Lower leg skin (tissue), 4 donors: ENCODE results near the gene TRMU. TPM values are rescaled to one million over a fixed set of nuclear protein-coding genes. Genes with fewer than 3 reads are reported as not detected.

Experiments
- DNase-seq, 2 donors: peaks; one replicate each; pipeline ENCODE4 v3.0.0-alpha.2; 2019; ENCODE audit warnings: low spot score in 2 of 2
- H3K4me3 ChIP-seq: fragments of 200-600 bp; sonication (generic); 2 replicates; pipeline ENCODE4 v1.5.1; 2017; ENCODE audit warnings: mild to moderate bottlenecking, low read depth; ENCODE audit not compliant: poor library complexity, severe bottlenecking
- POLR2A ChIP-seq, 2 donors: fragments of 450-650 bp; IDR thresholded peaks; one replicate each; pipeline ENCODE4 v1.6.1; 2016 to 2017; ENCODE audit warnings: antibody characterized with exemption in 2 of 2, mild to moderate bottlenecking in 1 of 2, moderate library complexity in 1 of 2
- WGBS, 2 donors: methylation state at CpG; one replicate each; pipeline ENCODE4 v1.1.5; 2018; 5-methylcytosine and 5-hydroxymethylcytosine counted together
- intact Hi-C: fragments of 100-400 bp; cut with DNase I; formaldehyde crosslinking; loops from one replicate; pipeline ENCODE4 v1.15.0; 2023; ENCODE audit warnings: low total_unique reads
- total RNA-seq, 4 donors: library from RNA; depleted of rRNA; stranded (reverse); fragments of >200 nt; gene quantifications; one replicate each; pipeline ENCODE4 v1.1.0, GENCODE V29; 2016
- TF ChIP-seq, protein P1 (sequence below), 3 donors: fragments of 450-650 bp; IDR thresholded peaks; one replicate each; pipeline ENCODE4 v1.5.1; 2016; ENCODE audit warnings: antibody characterized with exemption in 3 of 3, mild to moderate bottlenecking in 3 of 3, moderate library complexity in 2 of 3

Gene TRMU
- total RNA-seq, 4 donors from 2014 or later: 26.8 to 43.5 (median 32.7) TPM

DNA sequence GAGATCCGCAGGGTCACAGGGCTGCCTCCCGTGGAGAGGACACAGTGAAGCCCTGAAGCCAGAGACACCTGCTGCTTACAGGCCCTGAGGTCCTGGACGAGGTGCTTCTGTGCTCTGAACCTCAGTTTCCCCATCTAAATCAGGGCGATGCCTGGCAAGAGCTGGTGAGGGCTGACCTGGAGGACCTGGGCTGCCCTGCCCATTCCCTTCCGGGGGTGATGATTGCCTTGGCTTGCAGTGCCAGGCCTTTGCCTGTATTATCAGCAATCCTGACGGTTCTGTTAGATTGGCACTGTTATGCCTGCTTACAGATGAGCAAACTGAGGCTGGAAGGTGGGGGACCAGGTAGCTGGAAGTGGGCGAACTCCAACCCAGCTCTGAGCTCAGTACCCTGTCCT is 46.7 kb upstream of the TRMU start:
- 72 to 84% methylated on average over 5 to 7 of the region's 7 CpGs for WGBS, 2 donors
- H3K4me3 ChIP-seq: no peak overlapping the region
- intact Hi-C loops: no loop called here
- TF ChIP-seq, protein P1, sequence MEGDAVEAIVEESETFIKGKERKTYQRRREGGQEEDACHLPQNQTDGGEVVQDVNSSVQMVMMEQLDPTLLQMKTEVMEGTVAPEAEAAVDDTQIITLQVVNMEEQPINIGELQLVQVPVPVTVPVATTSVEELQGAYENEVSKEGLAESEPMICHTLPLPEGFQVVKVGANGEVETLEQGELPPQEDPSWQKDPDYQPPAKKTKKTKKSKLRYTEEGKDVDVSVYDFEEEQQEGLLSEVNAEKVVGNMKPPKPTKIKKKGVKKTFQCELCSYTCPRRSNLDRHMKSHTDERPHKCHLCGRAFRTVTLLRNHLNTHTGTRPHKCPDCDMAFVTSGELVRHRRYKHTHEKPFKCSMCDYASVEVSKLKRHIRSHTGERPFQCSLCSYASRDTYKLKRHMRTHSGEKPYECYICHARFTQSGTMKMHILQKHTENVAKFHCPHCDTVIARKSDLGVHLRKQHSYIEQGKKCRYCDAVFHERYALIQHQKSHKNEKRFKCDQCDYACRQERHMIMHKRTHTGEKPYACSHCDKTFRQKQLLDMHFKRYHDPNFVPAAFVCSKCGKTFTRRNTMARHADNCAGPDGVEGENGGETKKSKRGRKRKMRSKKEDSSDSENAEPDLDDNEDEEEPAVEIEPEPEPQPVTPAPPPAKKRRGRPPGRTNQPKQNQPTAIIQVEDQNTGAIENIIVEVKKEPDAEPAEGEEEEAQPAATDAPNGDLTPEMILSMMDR (IDR thresholded peaks at IDR 0.05): no peak
- no peak for TF ChIP-seq POLR2A (IDR thresholded peaks at IDR 0.05)
- peak in 1 of 2 donors; percentile 80 for DNase-seq

DNA sequence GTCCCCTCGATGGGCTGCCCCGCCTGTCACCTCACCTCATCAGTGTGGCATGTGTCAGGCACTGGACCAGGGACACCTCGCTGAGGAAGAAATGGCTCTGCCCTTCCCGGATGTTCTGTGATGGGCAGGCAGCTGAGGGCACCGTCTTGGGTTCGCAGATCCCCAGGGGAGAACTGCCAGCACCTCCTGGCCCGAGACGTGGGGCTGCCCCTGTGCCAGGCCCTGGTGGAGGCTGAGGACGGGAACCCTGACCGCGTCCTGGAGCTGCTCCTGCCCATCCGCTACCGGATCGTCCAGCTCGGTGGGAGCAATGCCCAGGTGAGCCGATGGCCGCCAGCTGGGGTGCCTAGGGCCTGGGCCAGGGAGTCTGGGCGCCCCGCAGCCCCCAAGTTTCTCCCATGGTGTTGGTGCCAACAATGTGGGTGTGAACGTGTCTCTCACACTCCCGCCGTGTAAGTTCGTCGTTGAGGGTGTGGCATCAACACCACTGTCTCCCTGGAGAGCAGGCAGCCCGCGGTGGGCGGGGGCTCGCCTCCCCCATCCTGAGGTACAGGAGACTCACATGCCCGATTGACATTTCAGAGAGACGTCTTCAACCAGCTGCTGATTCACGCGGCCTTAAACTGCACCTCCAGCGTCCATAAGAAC is 46.1 kb upstream of the TRMU start:
- TF ChIP-seq, protein P1 (IDR thresholded peaks at IDR 0.05): no peak
- no peak for TF ChIP-seq POLR2A (IDR thresholded peaks at IDR 0.05)
- intact Hi-C loops: no loop called here
- peak in 1 of 2 donors; percentile 86 for DNase-seq
- H3K4me3 ChIP-seq: no peak overlapping the region
- 61 to 74% methylated on average over 27 to 31 of the region's 33 CpGs for WGBS, 2 donors

DNA sequence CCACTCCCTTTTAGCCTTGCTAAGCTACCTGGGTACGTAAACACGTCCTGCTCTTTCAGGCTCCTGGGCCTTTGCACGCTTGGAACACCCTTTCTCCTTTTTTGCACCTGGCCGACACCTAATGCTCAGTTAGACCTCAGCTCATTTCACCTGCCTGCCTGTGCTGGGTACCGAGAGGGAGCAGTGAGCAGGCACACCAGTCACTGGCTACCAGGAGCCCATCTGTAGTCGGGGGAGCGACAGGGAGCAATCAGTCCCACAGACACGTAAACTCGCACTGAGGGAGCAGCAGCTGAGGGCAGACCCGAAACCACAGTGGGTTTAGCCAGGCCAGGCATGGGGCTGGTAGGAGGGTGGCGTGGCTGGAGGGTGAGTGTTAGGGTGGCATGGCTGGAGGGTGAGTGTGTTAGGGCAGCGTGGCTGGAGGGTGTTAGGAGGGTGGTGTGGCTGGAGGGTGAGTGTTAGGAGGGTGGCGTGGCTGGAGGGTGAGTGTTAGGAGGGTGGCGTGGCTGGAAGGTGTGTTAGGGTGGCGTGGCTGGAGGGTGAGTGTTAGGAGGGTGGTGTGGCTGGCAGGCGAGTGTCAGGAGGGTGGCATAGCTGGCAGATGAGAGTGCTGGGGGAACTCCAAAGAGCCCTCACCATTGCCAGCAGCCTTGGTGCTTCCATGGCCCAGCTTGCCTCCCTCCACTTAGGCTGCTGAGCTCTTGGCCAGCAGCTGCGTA is 45.2 kb upstream of the TRMU start:
- no peak for TF ChIP-seq POLR2A (IDR thresholded peaks at IDR 0.05)
- TF ChIP-seq, protein P1 (IDR thresholded peaks at IDR 0.05): no peak
- WGBS, 2 donors: 67 to 74% methylated on average over 15 to 17 of the region's 17 CpGs
- intact Hi-C loops: no loop called here
- H3K4me3 ChIP-seq: no peak overlapping the region
- DNase-seq: no peak

DNA sequence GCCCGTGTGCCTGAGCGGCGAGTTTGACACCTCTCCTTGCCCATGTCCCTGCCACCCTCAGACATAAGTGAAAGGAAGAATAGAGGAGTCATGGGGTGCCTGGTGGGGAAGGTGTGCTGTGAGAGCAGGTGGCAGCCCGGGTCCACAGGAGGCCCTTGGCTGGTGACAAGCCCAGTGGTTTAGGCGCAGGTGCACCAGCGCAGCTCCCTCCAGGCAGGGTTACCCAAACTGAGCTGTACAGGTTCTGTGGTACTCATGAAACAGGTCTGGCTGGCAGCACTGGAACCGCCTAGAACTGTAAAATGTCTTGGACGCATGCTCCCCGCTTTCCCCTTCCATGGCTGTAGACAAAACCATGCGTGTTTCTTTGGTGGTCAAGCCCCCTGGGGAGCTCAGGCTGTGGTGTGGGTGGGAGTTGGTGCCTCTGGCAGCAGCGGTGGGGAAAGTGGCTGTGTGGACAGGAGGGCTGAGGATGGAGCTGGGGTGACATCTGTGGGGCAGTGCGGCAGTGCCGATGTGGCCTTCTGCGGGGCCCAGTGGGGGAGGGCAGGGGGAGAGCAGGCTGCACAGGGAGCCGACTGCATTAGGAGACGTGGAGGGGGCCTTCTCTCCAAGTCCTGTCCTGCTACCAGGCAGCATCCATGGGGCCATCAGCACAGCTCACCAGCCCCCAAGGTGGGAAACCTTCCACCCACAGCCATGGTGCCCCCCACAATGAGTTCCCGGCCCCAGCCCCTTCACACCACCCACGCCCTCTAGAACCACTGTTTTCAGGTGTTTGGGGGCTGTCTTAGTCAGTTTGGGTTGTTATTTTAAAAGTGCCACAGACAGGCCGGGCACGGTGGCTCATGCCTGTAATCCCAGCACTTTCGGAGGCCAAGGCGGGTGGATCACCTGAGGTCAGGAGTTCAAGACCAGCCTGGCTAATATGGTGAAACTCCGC is 44.4 kb upstream of the TRMU start:
- TF ChIP-seq, protein P1 (IDR thresholded peaks at IDR 0.05): no peak
- no peak for TF ChIP-seq POLR2A (IDR thresholded peaks at IDR 0.05)
- WGBS, 2 donors: 84 to 89% methylated on average over 22 of the region's 23 CpGs
- no peak for DNase-seq
- no peak overlapping the region for H3K4me3 ChIP-seq
- intact Hi-C loops: no loop called here

DNA sequence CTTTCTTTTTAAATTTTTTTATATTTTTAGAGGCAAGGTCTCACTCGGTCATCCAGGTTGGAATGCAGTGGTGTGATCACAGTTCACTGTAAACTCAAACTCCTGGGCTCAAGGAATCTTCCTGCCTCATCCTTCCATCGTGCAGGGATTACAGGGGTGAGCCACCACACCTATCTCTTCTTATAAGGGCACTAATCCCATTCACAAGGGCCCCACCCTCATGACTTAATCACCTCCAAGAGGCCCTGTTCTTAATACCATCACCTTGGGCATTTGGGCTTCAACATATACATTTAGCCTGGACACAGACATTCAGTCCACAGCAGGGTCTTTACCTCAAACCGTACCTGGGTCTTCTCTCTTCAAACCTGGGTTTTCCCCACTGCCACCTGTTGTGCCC is 43.3 kb upstream of the TRMU start:
- intact Hi-C loops: no loop called here
- TF ChIP-seq, protein P1 (IDR thresholded peaks at IDR 0.05): no peak
- no peak for TF ChIP-seq POLR2A (IDR thresholded peaks at IDR 0.05)
- no peak overlapping the region for H3K4me3 ChIP-seq
- WGBS, 2 donors: 88 to 95% methylated on average over 3 of the region's 3 CpGs
- no peak for DNase-seq
